Measurements from ENCODE around the gene NOX5.

The NOX5 gene

GRCh38 chr15:69034352-69034751, 19.9 kb downstream of the NOX5 start:
- TF ChIP-seq EZH2phosphoT487 (IDR thresholded peaks at IDR 0.05; ENCODE audit: low read depth): no peak
- no peak for TF ChIP-seq CTCF (IDR thresholded peaks at IDR 0.05; ENCODE audit: low read depth, low read length)
- no peaks in the 10 kb centered on the region for H3K79me2 ChIP-seq (ENCODE audit: low read length)
- H3K27ac ChIP-seq (ENCODE audit: low read length): no peak overlapping the region
- H3K4me1 ChIP-seq (ENCODE audit: low read length): no peaks in the 10 kb centered on the region
- H3K27me3 ChIP-seq (ENCODE audit: low read depth, low read length): no peaks in the 10 kb centered on the region; the same call in 1 of the 2 replicates
- no peaks in the 10 kb centered on the region for H4K20me1 ChIP-seq (ENCODE audit: insufficient read depth, low read length)
- H3K36me3 ChIP-seq (replicated peaks; ENCODE audit: low read depth, low read length): no peaks in the 10 kb centered on the region
- H3K4me3 ChIP-seq (ENCODE audit: low read length): no peak overlapping the region
- H3K9ac ChIP-seq (ENCODE audit: low read length): no peak overlapping the region
- no peaks in the 10 kb centered on the region for H3K9me3 ChIP-seq (ENCODE audit: insufficient read depth, low read length)
- H2AFZ ChIP-seq (ENCODE audit: low read depth, low read length): no peak overlapping the region
- H3K4me2 ChIP-seq (ENCODE audit: low read length): no peak overlapping the region

- no peaks in the 10 kb centered on the region for H3K9me3 ChIP-seq (ENCODE audit: insufficient read depth, low read length)
- no peaks in the 10 kb centered on the region; the same call in 1 of the 2 replicates for H3K27me3 ChIP-seq (ENCODE audit: low read depth, low read length)
- no peak overlapping the region for H3K4me3 ChIP-seq (ENCODE audit: low read length)
- H3K36me3 ChIP-seq (replicated peaks; ENCODE audit: low read depth, low read length): no peaks in the 10 kb centered on the region
- no peak overlapping the region for H2AFZ ChIP-seq (ENCODE audit: low read depth, low read length)
- H4K20me1 ChIP-seq (ENCODE audit: insufficient read depth, low read length): no peaks in the 10 kb centered on the region
- no peaks in the 10 kb centered on the region for H3K79me2 ChIP-seq (ENCODE audit: low read length)
- no peak overlapping the region for H3K4me2 ChIP-seq (ENCODE audit: low read length)
- H3K27ac ChIP-seq (ENCODE audit: low read length): no peak overlapping the region
- H3K4me1 ChIP-seq (ENCODE audit: low read length): no peaks in the 10 kb centered on the region
- H3K9ac ChIP-seq (ENCODE audit: low read length): no peak overlapping the region
- TF ChIP-seq EZH2phosphoT487 (IDR thresholded peaks at IDR 0.05; ENCODE audit: low read depth) (no peak), CTCF (IDR thresholded peaks at IDR 0.05; ENCODE audit: low read depth, low read length) (no peak)
These were observed 20.9 kb downstream of the NOX5 start for GRCh38 chr15:69035205-69035917.

- Histone ChIP-seq H3K79me2 (ENCODE audit: low read length) (no peaks in the 10 kb centered on the region), H3K4me2 (ENCODE audit: low read length) (no peak overlapping the region), H3K4me3 (ENCODE audit: low read length) (no peak overlapping the region), H3K4me1 (ENCODE audit: low read length) (no peaks in the 10 kb centered on the region), H3K36me3 (replicated peaks; ENCODE audit: low read depth, low read length) (no peaks in the 10 kb centered on the region), H2AFZ (ENCODE audit: low read depth, low read length) (no peak overlapping the region), H3K9me3 (ENCODE audit: insufficient read depth, low read length) (no peaks in the 10 kb centered on the region), H3K27ac (ENCODE audit: low read length) (no peak overlapping the region), H3K9ac (ENCODE audit: low read length) (no peak overlapping the region), H3K27me3 (ENCODE audit: low read depth, low read length) (no peaks in the 10 kb centered on the region; the same call in 1 of the 2 replicates), H4K20me1 (ENCODE audit: insufficient read depth, low read length) (no peaks in the 10 kb centered on the region)
- TF ChIP-seq EZH2phosphoT487 (IDR thresholded peaks at IDR 0.05; ENCODE audit: low read depth) (no peak), CTCF (IDR thresholded peaks at IDR 0.05; ENCODE audit: low read depth, low read length) (no peak)
These were observed 21.4 kb downstream of the NOX5 start for GRCh38 chr15:69035918-69036258.

- Histone ChIP-seq H3K4me2 (ENCODE audit: low read length) (no peak overlapping the region), H3K27ac (ENCODE audit: low read length) (no peak overlapping the region), H3K79me2 (ENCODE audit: low read length) (no peaks in the 10 kb centered on the region), H2AFZ (ENCODE audit: low read depth, low read length) (no peak overlapping the region), H3K27me3 (ENCODE audit: low read depth, low read length) (no peaks in the 10 kb centered on the region; the same call in 1 of the 2 replicates), H4K20me1 (ENCODE audit: insufficient read depth, low read length) (no peaks in the 10 kb centered on the region), H3K4me1 (ENCODE audit: low read length) (no peaks in the 10 kb centered on the region), H3K9me3 (ENCODE audit: insufficient read depth, low read length) (no peaks in the 10 kb centered on the region), H3K4me3 (ENCODE audit: low read length) (no peak overlapping the region), H3K9ac (ENCODE audit: low read length) (no peak overlapping the region), H3K36me3 (replicated peaks; ENCODE audit: low read depth, low read length) (no peaks in the 10 kb centered on the region)
- no peak for TF ChIP-seq EZH2phosphoT487 (IDR thresholded peaks at IDR 0.05; ENCODE audit: low read depth)
- TF ChIP-seq CTCF (IDR thresholded peaks at IDR 0.05; ENCODE audit: low read depth, low read length): no peak
These were observed 22.3 kb downstream of the NOX5 start for GRCh38 chr15:69036826-69037225.
